Endothelial cell of umbilical vein (primary cell): ENCODE measurements around the gene C1orf116. TPM values are rescaled to one million over a fixed set of nuclear protein-coding genes. Genes with fewer than 3 reads are reported as not detected.

Experiments used
- BruUV-seq: library from RNA; stranded (reverse); fragments of 400-500 nt; replicated peaks from 2 replicates; lab custom pipeline; 2021; lab: Mats Ljungman, UMichigan
- CTCF ChIA-PET: fragments of 300-600, 350-600 bp; sonication (Branson Sonifier 250); formaldehyde crosslinking; loops from one replicate; lab custom pipeline; 2021; ENCODE audit warnings: antibody characterized with exemption, inconsistent platforms; lab: Charles Lee
- POLR2A ChIA-PET: fragments of 300-600, 350-600 bp; sonication (Branson Sonifier 250); formaldehyde crosslinking; loops from one replicate; lab custom pipeline; 2021; ENCODE audit warnings: antibody characterized with exemption, inconsistent platforms; lab: Charles Lee
- DNase-seq: peaks from one replicate; pipeline ENCODE4 v3.0.0-alpha.2; 2011; ENCODE audit warnings: low read depth, low spot score
- FAIRE-seq: peaks from 2 replicates; lab custom pipeline; 2011; peaks lifted over from hg19 to GRCh38; lab: Jason Lieb, UNC
- H2AFZ ChIP-seq: 2 replicates; pipeline ENCODE4 v1.6.0; 2012; ENCODE audit warnings: low read depth, low read length, control low read depth, inconsistent platforms
- H3K27ac ChIP-seq: 2 replicates; pipeline ENCODE4 v1.5.1; 2011; ENCODE audit warnings: low read depth, mild to moderate bottlenecking, control low read depth, low read length, moderate library complexity; ENCODE audit not compliant: insufficient read depth
- H3K27me3 ChIP-seq, 2 experiments: 2 replicates each; pipeline versions ENCODE4 v1.6.0 to v1.6.1; 2011; ENCODE audit warnings: low read length in 2 of 2, mixed read lengths in 1 of 2; ENCODE audit not compliant: control insufficient read depth in 2 of 2, insufficient read depth in 2 of 2
- H3K36me3 ChIP-seq, 2 experiments: 2 replicates in 1 of 2; 3 replicates in 1 of 2; pipeline ENCODE4 v1.5.1; 2011; ENCODE audit warnings: low read length in 2 of 2, mild to moderate bottlenecking in 1 of 2, moderate library complexity in 1 of 2; ENCODE audit not compliant: control insufficient read depth in 2 of 2, insufficient read depth in 2 of 2; ENCODE audit errors: extremely low read depth in 1 of 2
- H3K4me1 ChIP-seq: 3 replicates; pipeline ENCODE4 v1.5.1; 2011; ENCODE audit warnings: mild to moderate bottlenecking, low read length; ENCODE audit not compliant: control insufficient read depth, insufficient read depth; ENCODE audit errors: extremely low read depth
- H3K4me2 ChIP-seq: 2 replicates; pipeline ENCODE4 v1.6.1; 2011; ENCODE audit warnings: low read length, control low read depth, mixed read lengths; ENCODE audit not compliant: insufficient read depth
- H3K4me3 ChIP-seq, 3 experiments: fragments of 200-600 bp in 1 of 3; sonication (generic), shearing (Covaris generic) in 1 of 3; replicated peaks in 1 of 3; 2 replicates each; pipeline ENCODE4 v1.5.1; 2011 to 2016; ENCODE audit warnings: control low read depth in 3 of 3, low read length in 3 of 3, mild to moderate bottlenecking in 2 of 3, inconsistent platforms in 1 of 3, low read depth in 1 of 3, moderate library complexity in 1 of 3; ENCODE audit not compliant: insufficient read depth in 1 of 3
- H3K79me2 ChIP-seq: 2 replicates; pipeline ENCODE4 v1.6.0; 2012; ENCODE audit warnings: low read length, inconsistent platforms; ENCODE audit not compliant: control insufficient read depth, insufficient read depth
- H3K9ac ChIP-seq: replicated peaks from 2 replicates; pipeline ENCODE3; 2011; ENCODE audit warnings: low read length, control low read depth; ENCODE audit not compliant: insufficient read depth; ENCODE audit errors: extremely low read depth
- H3K9me1 ChIP-seq: replicated peaks from 3 replicates; pipeline ENCODE4 v1.6.0; 2011; ENCODE audit warnings: mild to moderate bottlenecking, low read length; ENCODE audit not compliant: control insufficient read depth, insufficient read depth; ENCODE audit errors: extremely low read depth
- H3K9me3 ChIP-seq: replicated peaks from 2 replicates; pipeline ENCODE4 v1.5.1; 2012; ENCODE audit warnings: low read length, inconsistent platforms; ENCODE audit not compliant: control insufficient read depth, insufficient read depth
- H4K20me1 ChIP-seq: replicated peaks from 2 replicates; pipeline ENCODE3; 2011; ENCODE audit warnings: mild to moderate bottlenecking, low read length; ENCODE audit not compliant: control insufficient read depth, insufficient read depth; ENCODE audit errors: extremely low read depth
- FOS ChIP-seq: IDR thresholded peaks from 2 replicates; pipeline ENCODE4 v1.6.1; 2011; ENCODE audit warnings: mild to moderate bottlenecking, low read length, moderate library complexity, borderline replicate concordance; ENCODE audit not compliant: insufficient read depth
- GATA2 ChIP-seq: IDR thresholded peaks from 2 replicates; pipeline ENCODE4 v1.7.0; 2011; ENCODE audit warnings: low read depth, mild to moderate bottlenecking, moderate library complexity, mixed read lengths, low read length; ENCODE audit not compliant: insufficient read length, insufficient read depth
- JUN ChIP-seq: IDR thresholded peaks from 2 replicates; pipeline ENCODE4 v1.6.1; 2011; ENCODE audit warnings: borderline replicate concordance, low read depth; ENCODE audit not compliant: insufficient read length, insufficient read depth
- MYC ChIP-seq: IDR thresholded peaks from one replicate; pipeline ENCODE4 v1.6.1; 2011; ENCODE audit warnings: mild to moderate bottlenecking, low read depth, low read length
- POLR2A ChIP-seq: IDR thresholded peaks from 2 replicates; pipeline ENCODE4 v1.6.1; 2012; ENCODE audit warnings: low read depth, mild to moderate bottlenecking, control low read depth, low read length
- POLR2AphosphoS5 ChIP-seq: IDR thresholded peaks from 2 replicates; pipeline ENCODE4 v1.6.1; 2012; ENCODE audit warnings: low read depth, mild to moderate bottlenecking, control low read depth, low read length, moderate library complexity; ENCODE audit not compliant: insufficient read depth
- dilution Hi-C: fragments of 300-500 bp; cut with MboI; formaldehyde crosslinking; loops from one replicate; pipeline ENCODE4 v1.15.0; 2019; ENCODE audit warnings: low sequenced_read_pairs; ENCODE audit not compliant: extremely low pct_ligation_motif_present
- intact Hi-C: fragments of 100-400 bp; cut with micrococcal nuclease; formaldehyde crosslinking; loops from one replicate; pipeline ENCODE4 v1.10.0; 2022
- polyA plus RNA-seq, 4 experiments: library from polyadenylated mRNA; depleted of rRNA in 3 of 4; stranded (reverse) in 3 of 4; unstranded in 1 of 4; fragments of >200 nt; gene quantifications; 2 replicates each; pipeline versions ENCODE4 v1.2.1 to v1.2.3, GENCODE V29; 2011 to 2012; ENCODE audit warnings: missing spikeins in 1 of 4
- total RNA-seq: library from RNA; stranded (reverse); gene quantifications from 2 replicates; pipeline ENCODE4 v1.2.3, GENCODE V29; 2021
- TF ChIP-seq, protein P1 (sequence below): IDR thresholded peaks from 2 replicates; pipeline ENCODE4 v1.6.1; 2011; ENCODE audit not compliant: insufficient read depth, insufficient read length
- TF ChIP-seq, protein P2 (sequence below), 2 donors: IDR thresholded peaks; 1 replicate in 1 of 2; 2 replicates in 1 of 2; pipeline ENCODE4 v1.5.1; 2011; ENCODE audit warnings: low read length in 2 of 2, mild to moderate bottlenecking in 2 of 2, moderate library complexity in 2 of 2, control low read depth in 1 of 2, inconsistent platforms in 1 of 2, low read depth in 1 of 2; ENCODE audit not compliant: insufficient read depth in 1 of 2; ENCODE audit errors: extremely low read depth in 1 of 2

The C1orf116 gene
- total and polyA plus RNA-seq, 2 donors (not counting 3 experiments of a cell fraction or from before 2014, with no cell fraction given): 0.07 TPM; not detected in 1

DNA sequence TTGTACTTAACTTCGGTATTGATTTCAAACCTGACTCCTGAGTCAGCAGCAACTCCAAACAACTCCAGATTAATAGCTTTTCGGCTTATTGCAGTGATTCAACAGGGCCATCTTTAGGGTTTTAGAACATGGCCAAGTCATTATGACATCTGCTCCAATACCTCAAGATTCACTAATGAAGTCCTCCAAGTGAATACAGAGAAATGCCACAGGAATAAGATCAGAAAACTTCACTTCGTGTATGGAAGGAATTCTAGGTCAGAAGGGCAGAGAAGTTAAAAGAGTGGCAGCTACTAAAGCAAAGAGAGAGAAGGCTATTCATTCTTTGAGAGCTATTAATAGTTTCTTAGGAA, 7.6 kb upstream of the C1orf116 start:
- DNase-seq: no peak
- TF ChIP-seq POLR2A: no peak
- TF ChIP-seq, protein P1, sequence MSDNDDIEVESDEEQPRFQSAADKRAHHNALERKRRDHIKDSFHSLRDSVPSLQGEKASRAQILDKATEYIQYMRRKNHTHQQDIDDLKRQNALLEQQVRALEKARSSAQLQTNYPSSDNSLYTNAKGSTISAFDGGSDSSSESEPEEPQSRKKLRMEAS: no peak
- TF ChIP-seq MYC: no peak
- TF ChIP-seq, protein P2, sequence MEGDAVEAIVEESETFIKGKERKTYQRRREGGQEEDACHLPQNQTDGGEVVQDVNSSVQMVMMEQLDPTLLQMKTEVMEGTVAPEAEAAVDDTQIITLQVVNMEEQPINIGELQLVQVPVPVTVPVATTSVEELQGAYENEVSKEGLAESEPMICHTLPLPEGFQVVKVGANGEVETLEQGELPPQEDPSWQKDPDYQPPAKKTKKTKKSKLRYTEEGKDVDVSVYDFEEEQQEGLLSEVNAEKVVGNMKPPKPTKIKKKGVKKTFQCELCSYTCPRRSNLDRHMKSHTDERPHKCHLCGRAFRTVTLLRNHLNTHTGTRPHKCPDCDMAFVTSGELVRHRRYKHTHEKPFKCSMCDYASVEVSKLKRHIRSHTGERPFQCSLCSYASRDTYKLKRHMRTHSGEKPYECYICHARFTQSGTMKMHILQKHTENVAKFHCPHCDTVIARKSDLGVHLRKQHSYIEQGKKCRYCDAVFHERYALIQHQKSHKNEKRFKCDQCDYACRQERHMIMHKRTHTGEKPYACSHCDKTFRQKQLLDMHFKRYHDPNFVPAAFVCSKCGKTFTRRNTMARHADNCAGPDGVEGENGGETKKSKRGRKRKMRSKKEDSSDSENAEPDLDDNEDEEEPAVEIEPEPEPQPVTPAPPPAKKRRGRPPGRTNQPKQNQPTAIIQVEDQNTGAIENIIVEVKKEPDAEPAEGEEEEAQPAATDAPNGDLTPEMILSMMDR (IDR thresholded peaks at IDR 0.05; ENCODE audit: extremely low read depth in 1 of 2, insufficient read depth in 1 of 2, low read depth in 1 of 2, low read length in 2 of 2): no peak
- TF ChIP-seq GATA2: no peak
- TF ChIP-seq JUN: no peak
- TF ChIP-seq FOS: no peak
- TF ChIP-seq POLR2AphosphoS5: no peak
- H3K4me2 ChIP-seq: no peak overlapping the region
- CTCF ChIA-PET: interaction anchor here (1.2 to 1.3 kb wide), 2 partner anchors 10 to 35 kb away, joined by 4 to 5 read pairs; no protein-coding TSS in a partner anchor
- H2AFZ ChIP-seq: no peak overlapping the region
- POLR2A ChIA-PET: no interaction called here
- H3K4me3 ChIP-seq: no peak overlapping the region
- peaks cover under 1% of the 10 kb centered on the region for H3K79me2 ChIP-seq
- BruUV-seq: no TSS peak
- no peaks in the 10 kb centered on the region for H3K4me1 ChIP-seq
- H4K20me1 ChIP-seq: no peaks in the 10 kb centered on the region
- no peak overlapping the region for H3K9ac ChIP-seq
- dilution Hi-C loops: no loop called here
- H3K36me3 ChIP-seq: no peaks in the 10 kb centered on the region
- FAIRE-seq: no peak
- no peak overlapping the region for H3K27ac ChIP-seq
- intact Hi-C loops: no loop called here
- no peaks in the 10 kb centered on the region for H3K9me3 ChIP-seq
- no peaks in the 10 kb centered on the region for H3K9me1 ChIP-seq
- peaks cover 7 to 24% of the 10 kb centered on the region in 2 experiments for H3K27me3 ChIP-seq
